Thyroid gland (tissue), 4 donors: Measurements from ENCODE around the gene NCAPD2.

Experiments used
- POLR2A ChIP-seq, 2 donors: fragments of 450-650 bp; IDR thresholded peaks; one replicate each; pipeline ENCODE4 v1.6.1; 2017; ENCODE audit warnings: antibody characterized with exemption in 2 of 2, mild to moderate bottlenecking in 2 of 2, moderate library complexity in 1 of 2
- TF ChIP-seq, protein P1 (sequence below), 6 experiments: fragments of 200-600 bp in 3 of 6; fragments of 450-650 bp in 3 of 6; sonication (generic) in 3 of 6; IDR thresholded peaks; one replicate each; pipeline ENCODE4 v1.5.1; 2016 to 2019; ENCODE audit warnings: antibody characterized with exemption in 6 of 6, mild to moderate bottlenecking in 2 of 6, inconsistent platforms in 1 of 6, moderate library complexity in 1 of 6

DNA sequence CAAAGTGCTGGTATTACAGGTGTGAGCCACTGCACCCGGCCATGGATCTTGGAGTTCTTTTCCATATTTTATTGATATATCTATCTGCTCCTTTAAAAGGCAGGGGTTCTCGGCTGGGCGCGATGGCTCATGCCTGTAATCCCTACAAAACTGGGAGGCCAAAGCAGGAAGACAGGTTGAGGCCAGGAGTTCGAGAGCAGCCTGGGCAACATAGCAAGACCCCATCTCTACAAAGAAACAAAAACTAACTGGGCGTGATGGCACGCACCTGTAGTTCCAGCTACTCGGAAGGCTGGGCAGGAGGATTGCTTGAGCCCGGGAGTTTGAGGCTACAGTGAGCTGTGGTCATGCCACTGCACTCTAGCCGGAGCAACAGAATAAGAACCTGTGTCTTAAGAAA is 28.3 kb downstream of the NCAPD2 start:
- TF ChIP-seq, protein P1, sequence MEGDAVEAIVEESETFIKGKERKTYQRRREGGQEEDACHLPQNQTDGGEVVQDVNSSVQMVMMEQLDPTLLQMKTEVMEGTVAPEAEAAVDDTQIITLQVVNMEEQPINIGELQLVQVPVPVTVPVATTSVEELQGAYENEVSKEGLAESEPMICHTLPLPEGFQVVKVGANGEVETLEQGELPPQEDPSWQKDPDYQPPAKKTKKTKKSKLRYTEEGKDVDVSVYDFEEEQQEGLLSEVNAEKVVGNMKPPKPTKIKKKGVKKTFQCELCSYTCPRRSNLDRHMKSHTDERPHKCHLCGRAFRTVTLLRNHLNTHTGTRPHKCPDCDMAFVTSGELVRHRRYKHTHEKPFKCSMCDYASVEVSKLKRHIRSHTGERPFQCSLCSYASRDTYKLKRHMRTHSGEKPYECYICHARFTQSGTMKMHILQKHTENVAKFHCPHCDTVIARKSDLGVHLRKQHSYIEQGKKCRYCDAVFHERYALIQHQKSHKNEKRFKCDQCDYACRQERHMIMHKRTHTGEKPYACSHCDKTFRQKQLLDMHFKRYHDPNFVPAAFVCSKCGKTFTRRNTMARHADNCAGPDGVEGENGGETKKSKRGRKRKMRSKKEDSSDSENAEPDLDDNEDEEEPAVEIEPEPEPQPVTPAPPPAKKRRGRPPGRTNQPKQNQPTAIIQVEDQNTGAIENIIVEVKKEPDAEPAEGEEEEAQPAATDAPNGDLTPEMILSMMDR (IDR thresholded peaks at IDR 0.05): no peak
- TF ChIP-seq POLR2A (IDR thresholded peaks at IDR 0.05): no peak
